MG63 (cell line): ENCODE measurements around the gene SMARCC1. TPM values are rescaled to one million over a fixed set of nuclear protein-coding genes. Genes with fewer than 3 reads are reported as not detected.
"Not testable (repeated sequence)": the region's sequence is repeated elsewhere in the genome, so short reads cannot be mapped to it uniquely, and the experiment has no call there.

Experiments used
- DNase-seq: peaks from one replicate; pipeline ENCODE4 v3.0.0-alpha.2; 2020
- H3K27me3 ChIP-seq: fragments of 250-450 bp; sonication (Bioruptor Pico); 2 replicates; pipeline ENCODE4 v1.5.1; 2020; ENCODE audit warnings: mild to moderate bottlenecking, moderate library complexity
- H3K36me3 ChIP-seq: fragments of 250-450 bp; sonication (Bioruptor Pico); 2 replicates; pipeline ENCODE4 v1.5.1; 2020; ENCODE audit warnings: mild to moderate bottlenecking, moderate library complexity
- H3K4me3 ChIP-seq: fragments of 250-450 bp; sonication (Bioruptor Pico); 2 replicates; pipeline ENCODE4 v1.5.1; 2020; ENCODE audit warnings: mild to moderate bottlenecking, moderate library complexity
- H3K9me3 ChIP-seq: fragments of 250-450 bp; sonication (Bioruptor Pico); 2 replicates; pipeline ENCODE4 v1.5.1; 2020; ENCODE audit warnings: mild to moderate bottlenecking, moderate library complexity
- total RNA-seq: library from RNA; depleted of rRNA; stranded (reverse); fragments of >200 nt; shearing (Covaris generic); gene quantifications from 2 replicates; pipeline ENCODE4 v1.2.3, GENCODE V29; 2014; ENCODE audit warnings: low replicate concordance

SMARCC1 gene
- total RNA-seq, 1 experiment from 2014 or later = 33.4 TPM

- DNase-seq = peak; percentile 57
- H3K9me3 ChIP-seq = no peaks in the 10 kb centered on the region
- no peaks in the 10 kb centered on the region for H3K27me3 ChIP-seq
- H3K36me3 ChIP-seq = peaks cover 5% of the 10 kb centered on the region; the same call in 1 of the 2 replicates
- H3K4me3 ChIP-seq = peak overlapping the region; percentile 77
These were observed 680 bp downstream of the SMARCC1 start for GRCh38 chr3:47780741-47781684.

- H3K9me3 ChIP-seq = no peaks in the 10 kb centered on the region
- H3K27me3 ChIP-seq = no peaks in the 10 kb centered on the region
- no peak for DNase-seq
- no peak overlapping the region for H3K4me3 ChIP-seq
- peaks cover 5% of the 10 kb centered on the region; the same call in 1 of the 2 replicates for H3K36me3 ChIP-seq
These were observed 2.9 kb downstream of the SMARCC1 start for GRCh38 chr3:47778746-47779145.

- Histone ChIP-seq H3K27me3 (no peaks in the 10 kb centered on the region), H3K9me3 (no peaks in the 10 kb centered on the region), H3K4me3 (no peak overlapping the region), H3K36me3 (peaks cover 11% of the 10 kb centered on the region)
- DNase-seq = no peak
These were observed 8.9 kb downstream of the SMARCC1 start for GRCh38 chr3:47772788-47773187.

GRCh38 chr3:47772047-47772446 lies 9.6 kb downstream of the SMARCC1 start:
- Histone ChIP-seq H3K27me3 (no peaks in the 10 kb centered on the region), H3K36me3 (peaks cover 11% of the 10 kb centered on the region), H3K9me3 (no peaks in the 10 kb centered on the region), H3K4me3 (no peak overlapping the region)
- no peak for DNase-seq

- Histone ChIP-seq H3K36me3 (peaks cover 9% of the 10 kb centered on the region), H3K4me3 (no peak overlapping the region), H3K9me3 (no peaks in the 10 kb centered on the region), H3K27me3 (no peaks in the 10 kb centered on the region)
- DNase-seq = no peak
These were observed 15.5 kb downstream of the SMARCC1 start for GRCh38 chr3:47766186-47766585.

GRCh38 chr3:47762233-47762632 lies 19.5 kb downstream of the SMARCC1 start:
- no peak for DNase-seq

GRCh38 chr3:47761046-47761445 lies 20.6 kb downstream of the SMARCC1 start:
- peaks cover 11% of the 10 kb centered on the region for H3K36me3 ChIP-seq
- H3K9me3 ChIP-seq = no peaks in the 10 kb centered on the region
- no peak for DNase-seq
- H3K27me3 ChIP-seq = no peaks in the 10 kb centered on the region
- H3K4me3 ChIP-seq = no peak overlapping the region

More at GRCh38 chr3:47762233-47762632, 19.5 kb downstream of the SMARCC1 start:
- peaks cover 7% of the 10 kb centered on the region for H3K36me3 ChIP-seq
- H3K27me3 ChIP-seq = no peaks in the 10 kb centered on the region
- H3K4me3 ChIP-seq = no peak overlapping the region
- no peaks in the 10 kb centered on the region for H3K9me3 ChIP-seq

- not testable (repeated sequence) for H3K4me3 ChIP-seq, H3K27me3 ChIP-seq, H3K9me3 ChIP-seq, DNase-seq
- H3K36me3 ChIP-seq = peaks cover 11% of the 10 kb centered on the region
These were observed 21.5 kb downstream of the SMARCC1 start for GRCh38 chr3:47760207-47760606.

GRCh38 chr3:47758261-47759025 lies 23.2 kb downstream of the SMARCC1 start:
- Histone ChIP-seq H3K27me3 (no peaks in the 10 kb centered on the region), H3K4me3 (no peak overlapping the region), H3K9me3 (no peaks in the 10 kb centered on the region), H3K36me3 (peaks cover 15% of the 10 kb centered on the region)
- DNase-seq = no peak

- Histone ChIP-seq H3K4me3 (no peak overlapping the region), H3K9me3 (no peaks in the 10 kb centered on the region), H3K27me3 (no peaks in the 10 kb centered on the region), H3K36me3 (peaks cover 8% of the 10 kb centered on the region; the same call in 1 of the 2 replicates)
- no peak for DNase-seq
These were observed 29.0 kb downstream of the SMARCC1 start for GRCh38 chr3:47752716-47753115.

- H3K9me3 ChIP-seq, H3K4me3 ChIP-seq, H3K36me3 ChIP-seq, DNase-seq, H3K27me3 ChIP-seq: not testable (repeated sequence)
These were observed 30.8 kb downstream of the SMARCC1 start for GRCh38 chr3:47750811-47751354.

GRCh38 chr3:47747558-47747957 lies 34.1 kb downstream of the SMARCC1 start:
- no peak for DNase-seq
- Histone ChIP-seq H3K4me3 (no peak overlapping the region), H3K27me3 (no peaks in the 10 kb centered on the region), H3K9me3 (no peaks in the 10 kb centered on the region), H3K36me3 (peaks cover 13% of the 10 kb centered on the region)

GRCh38 chr3:47746264-47746663 lies 35.4 kb downstream of the SMARCC1 start:
- no peaks in the 10 kb centered on the region for H3K27me3 ChIP-seq

GRCh38 chr3:47743855-47744254 lies 37.8 kb downstream of the SMARCC1 start:
- H3K4me3 ChIP-seq = no peak overlapping the region
- H3K9me3 ChIP-seq = no peaks in the 10 kb centered on the region
- no peak for DNase-seq
- H3K36me3 ChIP-seq = peaks cover 15% of the 10 kb centered on the region
- H3K27me3 ChIP-seq = no peaks in the 10 kb centered on the region

More at GRCh38 chr3:47746264-47746663, 35.4 kb downstream of the SMARCC1 start:
- no peak overlapping the region for H3K4me3 ChIP-seq
- H3K36me3 ChIP-seq = peaks cover 13% of the 10 kb centered on the region
- no peak for DNase-seq
- no peaks in the 10 kb centered on the region for H3K9me3 ChIP-seq

GRCh38 chr3:47743352-47743751 lies 38.3 kb downstream of the SMARCC1 start:
- peak; percentile 10 for DNase-seq
- not testable (repeated sequence) for H3K4me3 ChIP-seq, H3K9me3 ChIP-seq, H3K27me3 ChIP-seq
- peaks cover 15% of the 10 kb centered on the region for H3K36me3 ChIP-seq

- Histone ChIP-seq H3K4me3 (no peak overlapping the region), H3K9me3 (no peaks in the 10 kb centered on the region), H3K27me3 (no peaks in the 10 kb centered on the region), H3K36me3 (peaks cover 15% of the 10 kb centered on the region)
- no peak for DNase-seq
These were observed 39.8 kb downstream of the SMARCC1 start for GRCh38 chr3:47741925-47742324.

- Histone ChIP-seq H3K4me3 (no peak overlapping the region), H3K27me3 (no peaks in the 10 kb centered on the region), H3K9me3 (no peaks in the 10 kb centered on the region), H3K36me3 (peaks cover 51% of the 10 kb centered on the region)
- DNase-seq = no peak
These were observed 49.5 kb downstream of the SMARCC1 start for GRCh38 chr3:47732143-47732542.
